SU-DHL-6 (cell line): ENCODE data around the gene ADGRG1.

Experiments
- H2AFZ ChIP-seq: fragments of 200-600 bp; sonication (generic); 2 replicates; pipeline ENCODE4 v1.6.1; 2014; ENCODE audit warnings: low read depth, mild to moderate bottlenecking, moderate library complexity, mixed read lengths, antibody characterized with exemption, low read length; ENCODE audit not compliant: severe bottlenecking
- H3F3A ChIP-seq: fragments of 200-600 bp; shearing (Covaris generic); 2 replicates; pipeline ENCODE4 v1.6.0; 2016; ENCODE audit warnings: antibody characterized with exemption, mild to moderate bottlenecking; ENCODE audit not compliant: insufficient read depth
- H3K27ac ChIP-seq: fragments of 200-600 bp; sonication (generic); 2 replicates; pipeline ENCODE4 v1.5.1; 2016; ENCODE audit warnings: low read depth, mild to moderate bottlenecking, low read length, moderate library complexity, mixed read lengths
- H3K27me3 ChIP-seq: fragments of 200-600 bp; sonication (generic), shearing (Covaris generic); 2 replicates; pipeline ENCODE4 v1.6.0; 2014; ENCODE audit warnings: mild to moderate bottlenecking, low read length
- H3K36me3 ChIP-seq: fragments of 200-600 bp; sonication (generic); 2 replicates; pipeline ENCODE4 v1.6.1; 2014; ENCODE audit warnings: mild to moderate bottlenecking, low read length, mixed read lengths
- H3K4me2 ChIP-seq: fragments of 300-600, 200-600 bp; shearing (Covaris generic), sonication (generic); 2 replicates; pipeline ENCODE4 v1.6.0; 2014; ENCODE audit warnings: low read length, low read depth, mild to moderate bottlenecking; ENCODE audit not compliant: poor library complexity, severe bottlenecking
- H3K4me3 ChIP-seq: fragments of 200-600 bp; sonication (generic); 2 replicates; pipeline ENCODE4 v1.5.1; 2014; ENCODE audit warnings: antibody characterized with exemption, low read length, mild to moderate bottlenecking, mixed read lengths; ENCODE audit not compliant: insufficient read depth, poor library complexity, severe bottlenecking
- H3K79me2 ChIP-seq: fragments of 200-600 bp; sonication (generic); 2 replicates; pipeline ENCODE4 v1.6.1; 2014; ENCODE audit warnings: mild to moderate bottlenecking, low read length, moderate library complexity; ENCODE audit not compliant: insufficient read depth
- H3K9ac ChIP-seq: fragments of 200-600 bp; sonication (generic); 2 replicates; pipeline ENCODE4 v1.7.0; 2014; ENCODE audit warnings: mild to moderate bottlenecking, low read length
- H3K9me2 ChIP-seq: fragments of 200-600 bp; sonication (generic); replicated peaks from 2 replicates; pipeline ENCODE4 v1.6.1; 2014; ENCODE audit warnings: low read length; ENCODE audit not compliant: insufficient read depth
- H3K9me3 ChIP-seq: fragments of 200-600 bp; sonication (generic); 2 replicates; pipeline ENCODE4 v1.6.1; 2014; ENCODE audit warnings: low read length, mixed read lengths; ENCODE audit not compliant: insufficient read depth
- H4K20me1 ChIP-seq: fragments of 200-600 bp; sonication (generic); 2 replicates; pipeline ENCODE4 v1.6.1; 2014; ENCODE audit warnings: low read depth, mild to moderate bottlenecking, antibody characterized with exemption, low read length, moderate library complexity, mixed read lengths
- CTCF ChIP-seq: fragments of 200-600 bp; sonication (generic); IDR thresholded peaks from one replicate; pipeline ENCODE4 v1.5.1; 2017; ENCODE audit warnings: antibody characterized with exemption, mild to moderate bottlenecking, low read length, moderate library complexity; ENCODE audit not compliant: insufficient read depth, poor library complexity, severe bottlenecking
- EZH2phosphoT487 ChIP-seq: fragments of 200-600 bp; sonication (generic), shearing (Covaris generic); conservative IDR thresholded peaks from 2 replicates; pipeline ENCODE4 v1.6.1; 2018; ENCODE audit warnings: mild to moderate bottlenecking, antibody characterized with exemption, low read length, moderate library complexity, mixed read lengths

ADGRG1 gene

GRCh38 chr16:57613514-57613913 lies 14.9 kb upstream of the ADGRG1 start:
- Histone ChIP-seq H2AFZ (no peak overlapping the region), H3K36me3 (no peaks in the 10 kb centered on the region), H3K79me2 (no peaks in the 10 kb centered on the region), H3K9me3 (no peaks in the 10 kb centered on the region), H3K4me3 (no peak overlapping the region), H3K9ac (no peak overlapping the region), H3K9me2 (no peaks in the 10 kb centered on the region), H3K27me3 (no peaks in the 10 kb centered on the region), H3K27ac (no peak overlapping the region), H3K4me2 (no peak overlapping the region), H3F3A (no peaks in the 10 kb centered on the region), H4K20me1 (no peaks in the 10 kb centered on the region)
- TF ChIP-seq EZH2phosphoT487 (no peak), CTCF (no peak)

- Histone ChIP-seq H4K20me1 (no peaks in the 10 kb centered on the region), H3K9ac (no peak overlapping the region), H3F3A (no peaks in the 10 kb centered on the region), H3K79me2 (no peaks in the 10 kb centered on the region), H3K9me2 (no peaks in the 10 kb centered on the region), H3K4me2 (no peak overlapping the region), H3K27me3 (no peaks in the 10 kb centered on the region), H2AFZ (no peak overlapping the region), H3K4me3 (no peak overlapping the region), H3K27ac (no peak overlapping the region), H3K9me3 (no peaks in the 10 kb centered on the region), H3K36me3 (no peaks in the 10 kb centered on the region)
- no peak for TF ChIP-seq CTCF
- no peak for TF ChIP-seq EZH2phosphoT487
These were observed 13.9 kb upstream of the ADGRG1 start for GRCh38 chr16:57614536-57614935.

GRCh38 chr16:57614944-57615343 lies 13.5 kb upstream of the ADGRG1 start:
- no peaks in the 10 kb centered on the region for H3K9me3 ChIP-seq
- H3K36me3 ChIP-seq = no peaks in the 10 kb centered on the region
- H3K9me2 ChIP-seq = no peaks in the 10 kb centered on the region
- no peaks in the 10 kb centered on the region for H3F3A ChIP-seq
- no peak overlapping the region for H3K9ac ChIP-seq
- H3K4me3 ChIP-seq = no peak overlapping the region
- no peak overlapping the region for H3K27ac ChIP-seq
- H4K20me1 ChIP-seq = no peaks in the 10 kb centered on the region
- no peaks in the 10 kb centered on the region for H3K27me3 ChIP-seq
- H2AFZ ChIP-seq = no peak overlapping the region
- no peak overlapping the region for H3K4me2 ChIP-seq
- TF ChIP-seq CTCF (no peak), EZH2phosphoT487 (no peak)
- H3K79me2 ChIP-seq = no peaks in the 10 kb centered on the region
